Measurements from ENCODE around the gene TNFAIP8L1. TPM values are rescaled to one million over a fixed set of nuclear protein-coding genes. Genes with fewer than 3 reads are reported as not detected.

Gene TNFAIP8L1
- total and polyA plus RNA-seq, 2 of the 8 experiments (the other 6 are each of a cell fraction or from before 2014, with no cell fraction given), result 3.2 to 6.1 TPM

- Histone ChIP-seq H3K23ac (ENCODE audit: insufficient read length) (no peak overlapping the region), H2BK15ac (ENCODE audit: low read length) (peak overlapping the region; percentile 81; the same call in 1 of the 2 replicates), H3K27me3 (replicated peaks in 1 of 4; ENCODE audit: control insufficient read depth in 3 of 4, extremely low read depth in 1 of 4, insufficient read depth in 3 of 4, low read length in 3 of 4) (peaks cover 0 to 13% (median 11%) of the 10 kb centered on the region in 4 experiments; a peak in 5 of 7 replicates), H4K5ac (ENCODE audit: insufficient read length, low read depth, low read length) (no peak overlapping the region), H4K8ac (ENCODE audit: extremely low read depth, insufficient read depth, low read length) (no peak overlapping the region), H3K36me3 (ENCODE audit: control insufficient read depth in 2 of 4, insufficient read depth in 4 of 4, low read length in 3 of 4) (no peaks in the 10 kb centered on the region), H2BK120ac (replicated peaks; ENCODE audit: low read depth, low read length) (no peak overlapping the region), H4K20me1 (replicated peaks in 1 of 2; ENCODE audit: control insufficient read depth in 1 of 2, insufficient read depth in 2 of 2, low read length in 2 of 2) (peaks cover 0 to 3% of the 10 kb centered on the region in 2 experiments), H3K56ac (replicated peaks; ENCODE audit: insufficient read length, low read depth, low read length) (no peak overlapping the region), H4K91ac (replicated peaks; ENCODE audit: insufficient read length, low read length) (no peak overlapping the region), H3K4me1 (replicated peaks in 1 of 4; ENCODE audit: control insufficient read depth in 3 of 4, insufficient read depth in 4 of 4, low read length in 3 of 4) (peaks cover 0 to 10% (median 6%) of the 10 kb centered on the region in 4 experiments; a peak in 3 of 7 replicates), H3K4me2 (ENCODE audit: insufficient read depth in 1 of 2, low read depth in 2 of 2, low read length in 2 of 2) (0 out of 4 replicates have a peak overlapping the region, but pooled peaks of 1 of the 2 experiments have one; percentile 75), H3K79me1 (ENCODE audit: low read depth, low read length) (peaks cover 6% of the 10 kb centered on the region; the same call in 1 of the 2 replicates), H2BK12ac (ENCODE audit: low read depth, low read length) (peak overlapping the region; percentile 50; the same call in 1 of the 2 replicates), H3K9me3 (ENCODE audit: insufficient read depth in 2 of 2, low read depth in 1 of 2, low read length in 1 of 2) (no peaks in the 10 kb centered on the region), H3K18ac (ENCODE audit: extremely low read depth, low read length) (no peak overlapping the region; the same call in 1 of the 2 replicates), H2AK5ac (ENCODE audit: low read depth, low read length) (0 out of 2 replicates have a peak overlapping the region, but pooled peaks have one; percentile 6), H3K14ac (ENCODE audit: insufficient read length) (no peak overlapping the region), H3K4me3 (ENCODE audit: extremely low read depth in 1 of 4, insufficient read depth in 2 of 4, low read depth in 3 of 4, low read length in 4 of 4) (no peak overlapping the region), H3K79me2 (ENCODE audit: control insufficient read depth in 1 of 2, insufficient read depth in 2 of 2, low read length in 2 of 2) (no peaks in the 10 kb centered on the region), H3K4ac (replicated peaks; ENCODE audit: insufficient read length, low read depth, low read length) (no peak overlapping the region), H3K9ac (replicated peaks in 1 of 4; ENCODE audit: extremely low read depth in 1 of 4, low read depth in 3 of 4, low read length in 3 of 4) (no peak overlapping the region), H3K23me2 (ENCODE audit: low read depth, low read length) (peaks cover 11% of the 10 kb centered on the region; the same call in 1 of the 2 replicates), H2BK20ac (ENCODE audit: low read length) (no peak overlapping the region), H3K27ac (ENCODE audit: low read depth, low read length) (no peak overlapping the region), H2BK5ac (ENCODE audit: low read depth, low read length) (no peak overlapping the region), H2AFZ (ENCODE audit: low read length) (no peak overlapping the region)
- CTCF ChIA-PET (ENCODE audit: partially characterized antibody), result interaction anchor here (0.6 to 3.4 kb wide), 11 partner anchors 12 to 470 kb away, joined by 3 to 92 read pairs (median 16); no protein-coding TSS in a partner anchor
- 94% methylated on average over 11 of the region's 11 CpGs; no CpG with 5 or more reads in 1 of the 2 experiments for WGBS, 2 experiments (ENCODE audit: extremely low coverage in 1 of 2, insufficient coverage in 1 of 2, insufficient read length in 1 of 2, insufficient replicate concordance in 2 of 2, low coverage in 1 of 2, low lambda C conversion rate in 2 of 2, missing lambda C conversion rate in 1 of 2)
- peak; percentile 6 for TF ChIP-seq KDM4A (IDR thresholded peaks at IDR 0.05; ENCODE audit: low read depth, low read length, severe bottlenecking)
- no peak for TF ChIP-seq TAF1 (IDR thresholded peaks at IDR 0.05; ENCODE audit: low read depth, low read length)
- FAIRE-seq, result no peak
- POLR2A ChIA-PET (ENCODE audit: partially characterized antibody), result no interaction called here
- DNase-seq (ENCODE audit: low read depth in 1 of 2, low spot score in 2 of 2), result no peak
These were observed 999 bp upstream of the TNFAIP8L1 start for GRCh38 chr19:4638317-4638716.
